A673 (cell line): ENCODE measurements around the gene CYP17A1.

Source experiments
- EZH2 ChIP-seq: fragments of 200-600 bp; sonication (generic); IDR thresholded peaks from 2 replicates; pipeline ENCODE4 v1.6.1; 2017; ENCODE audit warnings: borderline replicate concordance, low read depth, mild to moderate bottlenecking, mixed read lengths, antibody characterized with exemption, low read length; ENCODE audit not compliant: poor library complexity, severe bottlenecking
- TF ChIP-seq, protein P1 (sequence below): fragments of 300-800, 200-600 bp; sonication (generic); conservative IDR thresholded peaks from 2 replicates; pipeline ENCODE4 v1.5.1; 2017; ENCODE audit warnings: low read depth, mild to moderate bottlenecking, antibody characterized with exemption, low read length, moderate library complexity, mixed read lengths

DNA sequence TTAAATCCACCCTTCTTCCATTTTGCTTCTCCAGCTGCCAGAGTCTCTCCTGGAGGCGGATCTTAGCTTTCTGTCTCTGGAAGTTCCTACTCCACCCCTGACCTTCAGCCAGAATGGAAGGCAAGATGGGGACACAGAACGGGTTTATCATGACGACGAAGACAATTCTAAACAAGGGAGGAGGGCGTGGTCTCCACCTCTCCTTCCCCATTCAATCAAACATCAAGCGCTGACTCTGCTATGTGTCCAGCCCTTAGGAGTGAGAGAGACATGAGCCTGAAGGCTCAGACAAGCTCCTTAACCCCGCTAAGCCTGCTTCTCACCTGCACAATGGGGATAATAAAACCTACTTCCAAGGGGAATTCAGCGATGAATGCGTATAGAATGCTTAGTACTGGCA is 3.1 kb downstream of the CYP17A1 start:
- TF ChIP-seq, protein P1, sequence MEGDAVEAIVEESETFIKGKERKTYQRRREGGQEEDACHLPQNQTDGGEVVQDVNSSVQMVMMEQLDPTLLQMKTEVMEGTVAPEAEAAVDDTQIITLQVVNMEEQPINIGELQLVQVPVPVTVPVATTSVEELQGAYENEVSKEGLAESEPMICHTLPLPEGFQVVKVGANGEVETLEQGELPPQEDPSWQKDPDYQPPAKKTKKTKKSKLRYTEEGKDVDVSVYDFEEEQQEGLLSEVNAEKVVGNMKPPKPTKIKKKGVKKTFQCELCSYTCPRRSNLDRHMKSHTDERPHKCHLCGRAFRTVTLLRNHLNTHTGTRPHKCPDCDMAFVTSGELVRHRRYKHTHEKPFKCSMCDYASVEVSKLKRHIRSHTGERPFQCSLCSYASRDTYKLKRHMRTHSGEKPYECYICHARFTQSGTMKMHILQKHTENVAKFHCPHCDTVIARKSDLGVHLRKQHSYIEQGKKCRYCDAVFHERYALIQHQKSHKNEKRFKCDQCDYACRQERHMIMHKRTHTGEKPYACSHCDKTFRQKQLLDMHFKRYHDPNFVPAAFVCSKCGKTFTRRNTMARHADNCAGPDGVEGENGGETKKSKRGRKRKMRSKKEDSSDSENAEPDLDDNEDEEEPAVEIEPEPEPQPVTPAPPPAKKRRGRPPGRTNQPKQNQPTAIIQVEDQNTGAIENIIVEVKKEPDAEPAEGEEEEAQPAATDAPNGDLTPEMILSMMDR, result no peak
- TF ChIP-seq EZH2, result no peak
